ENCODE measurements around the gene KMO. TPM values are rescaled to one million over a fixed set of nuclear protein-coding genes. Genes with fewer than 3 reads are reported as not detected.

KMO gene
- total and polyA plus RNA-seq, 4 donors, result 2.2 to 9.9 (median 6.4) TPM

DNA sequence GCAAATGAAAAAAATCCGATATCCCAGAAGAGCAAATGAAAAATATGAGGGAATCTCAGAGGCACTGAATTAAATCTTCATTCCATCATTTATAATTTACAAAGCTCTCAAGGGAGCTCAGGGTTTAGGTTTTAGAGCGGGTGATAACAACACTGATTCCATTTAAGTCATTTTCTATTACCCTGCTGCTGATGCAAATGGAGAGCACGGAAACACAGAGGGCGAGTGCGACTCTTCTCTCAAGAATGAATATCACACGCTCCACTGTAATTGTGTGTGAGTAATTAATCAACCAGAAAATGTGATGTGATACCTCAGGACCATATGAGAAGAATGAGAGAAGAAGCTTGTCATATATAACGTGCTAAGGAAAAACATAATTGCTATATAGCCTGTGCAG is 85.2 kb downstream of the KMO start:
- TF ChIP-seq, protein P1, sequence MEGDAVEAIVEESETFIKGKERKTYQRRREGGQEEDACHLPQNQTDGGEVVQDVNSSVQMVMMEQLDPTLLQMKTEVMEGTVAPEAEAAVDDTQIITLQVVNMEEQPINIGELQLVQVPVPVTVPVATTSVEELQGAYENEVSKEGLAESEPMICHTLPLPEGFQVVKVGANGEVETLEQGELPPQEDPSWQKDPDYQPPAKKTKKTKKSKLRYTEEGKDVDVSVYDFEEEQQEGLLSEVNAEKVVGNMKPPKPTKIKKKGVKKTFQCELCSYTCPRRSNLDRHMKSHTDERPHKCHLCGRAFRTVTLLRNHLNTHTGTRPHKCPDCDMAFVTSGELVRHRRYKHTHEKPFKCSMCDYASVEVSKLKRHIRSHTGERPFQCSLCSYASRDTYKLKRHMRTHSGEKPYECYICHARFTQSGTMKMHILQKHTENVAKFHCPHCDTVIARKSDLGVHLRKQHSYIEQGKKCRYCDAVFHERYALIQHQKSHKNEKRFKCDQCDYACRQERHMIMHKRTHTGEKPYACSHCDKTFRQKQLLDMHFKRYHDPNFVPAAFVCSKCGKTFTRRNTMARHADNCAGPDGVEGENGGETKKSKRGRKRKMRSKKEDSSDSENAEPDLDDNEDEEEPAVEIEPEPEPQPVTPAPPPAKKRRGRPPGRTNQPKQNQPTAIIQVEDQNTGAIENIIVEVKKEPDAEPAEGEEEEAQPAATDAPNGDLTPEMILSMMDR (IDR thresholded peaks at IDR 0.05; ENCODE audit: control extremely low read depth, extremely low read depth), result no peak
- DNase-seq (no peak), ATAC-seq (ENCODE audit: insufficient read depth, low FRiP score) (no peak)
- Histone ChIP-seq H3K4me1 (ENCODE audit: control insufficient read depth in 5 of 5, insufficient read depth in 5 of 5, low read length in 5 of 5) (no peaks in the 10 kb centered on the region), H3K9ac (ENCODE audit: insufficient read depth in 1 of 2, low read length in 2 of 2) (no peak overlapping the region), H3K9me3 (ENCODE audit: control insufficient read depth in 4 of 4, insufficient read depth in 3 of 4, low read length in 3 of 4) (no peaks in the 10 kb centered on the region), H3K27ac (ENCODE audit: low read depth in 1 of 2, low read length in 1 of 2) (no peak overlapping the region), H3K4me3 (no peak overlapping the region), H3K27me3 (ENCODE audit: control insufficient read depth in 3 of 3, insufficient read depth in 3 of 3, low read length in 2 of 3) (no peaks in the 10 kb centered on the region), H3K36me3 (ENCODE audit: control insufficient read depth in 4 of 4, insufficient read depth in 4 of 4, low read length in 4 of 4) (no peaks in the 10 kb centered on the region)
- WGBS, 2 donors, result 96 to 97% methylated on average over 7 of the region's 7 CpGs

DNA sequence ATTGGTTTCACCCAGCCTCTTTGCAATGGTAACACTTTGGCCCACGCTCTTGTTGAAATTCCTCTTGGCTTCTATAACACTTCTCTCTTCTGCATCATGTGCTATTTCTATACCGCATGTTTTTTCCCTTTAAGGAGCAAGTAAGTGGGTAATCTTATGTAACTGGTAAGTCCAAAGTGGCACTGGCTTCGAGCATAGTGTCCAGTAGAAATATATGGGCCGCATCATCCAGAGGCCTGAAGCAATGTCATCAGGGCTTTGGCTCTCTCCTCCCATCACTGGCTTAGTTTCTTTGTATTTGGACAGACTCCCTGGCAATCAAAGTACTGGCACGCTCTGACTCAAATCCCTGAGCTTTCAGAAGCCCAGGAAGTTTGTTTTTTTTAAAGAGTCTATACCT is 90.5 kb downstream of the KMO start:
- H3K9ac ChIP-seq (ENCODE audit: insufficient read depth in 1 of 2, low read length in 2 of 2), result no peak overlapping the region
- H3K4me3 ChIP-seq, result no peak overlapping the region
- ATAC-seq (ENCODE audit: insufficient read depth, low FRiP score) (no peak), DNase-seq (no peak)
- WGBS, 2 donors, result 79 to 92% methylated on average over 5 of the region's 5 CpGs
- H3K9me3 ChIP-seq (ENCODE audit: control insufficient read depth in 4 of 4, insufficient read depth in 3 of 4, low read length in 3 of 4), result no peaks in the 10 kb centered on the region
- H3K4me1 ChIP-seq (ENCODE audit: control insufficient read depth in 5 of 5, insufficient read depth in 5 of 5, low read length in 5 of 5), result peaks cover 0 to 2% (median 0%) of the 10 kb centered on the region in 5 donors
- no peak overlapping the region for H3K27ac ChIP-seq (ENCODE audit: low read depth in 1 of 2, low read length in 1 of 2)
- TF ChIP-seq, protein P1 (IDR thresholded peaks at IDR 0.05; ENCODE audit: control extremely low read depth, extremely low read depth), result no peak
- H3K36me3 ChIP-seq (ENCODE audit: control insufficient read depth in 4 of 4, insufficient read depth in 4 of 4, low read length in 4 of 4), result no peaks in the 10 kb centered on the region
- H3K27me3 ChIP-seq (ENCODE audit: control insufficient read depth in 3 of 3, insufficient read depth in 3 of 3, low read length in 2 of 3), result no peaks in the 10 kb centered on the region

DNA sequence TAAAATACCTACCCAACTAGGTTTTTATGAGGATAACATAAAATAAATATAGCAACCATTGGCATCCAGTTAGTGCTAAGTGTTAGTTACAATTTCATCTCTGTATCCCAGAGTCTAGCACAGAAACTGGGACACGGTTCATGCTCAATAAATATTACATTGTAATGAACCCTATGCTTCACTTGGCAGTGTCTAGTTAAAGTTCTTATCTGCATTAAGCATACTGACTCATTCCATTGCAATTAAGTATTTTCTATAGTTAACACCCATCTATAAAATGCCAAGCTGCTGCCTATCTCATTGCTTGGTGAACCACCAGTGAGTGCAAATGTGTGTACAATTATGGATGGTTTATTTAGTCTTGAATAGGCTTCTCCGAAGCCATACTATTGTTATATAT is 92.8 kb downstream of the KMO start:
- Histone ChIP-seq H3K27ac (ENCODE audit: low read depth in 1 of 2, low read length in 1 of 2) (no peak overlapping the region), H3K9me3 (ENCODE audit: control insufficient read depth in 4 of 4, insufficient read depth in 3 of 4, low read length in 3 of 4) (no peaks in the 10 kb centered on the region), H3K9ac (ENCODE audit: insufficient read depth in 1 of 2, low read length in 2 of 2) (no peak overlapping the region), H3K4me1 (ENCODE audit: control insufficient read depth in 5 of 5, insufficient read depth in 5 of 5, low read length in 5 of 5) (peaks cover 0 to 2% (median 0%) of the 10 kb centered on the region in 5 donors), H3K27me3 (ENCODE audit: control insufficient read depth in 3 of 3, insufficient read depth in 3 of 3, low read length in 2 of 3) (no peaks in the 10 kb centered on the region), H3K4me3 (no peak overlapping the region), H3K36me3 (ENCODE audit: control insufficient read depth in 4 of 4, insufficient read depth in 4 of 4, low read length in 4 of 4) (no peaks in the 10 kb centered on the region)
- 90 to 98% methylated on average over 2 of the region's 2 CpGs for WGBS, 2 donors
- TF ChIP-seq, protein P1 (IDR thresholded peaks at IDR 0.05; ENCODE audit: control extremely low read depth, extremely low read depth), result no peak
- no peak for DNase-seq
- no peak for ATAC-seq (ENCODE audit: insufficient read depth, low FRiP score)
